Measurements from ENCODE around the gene KCNF1.

The KCNF1 gene

DNA sequence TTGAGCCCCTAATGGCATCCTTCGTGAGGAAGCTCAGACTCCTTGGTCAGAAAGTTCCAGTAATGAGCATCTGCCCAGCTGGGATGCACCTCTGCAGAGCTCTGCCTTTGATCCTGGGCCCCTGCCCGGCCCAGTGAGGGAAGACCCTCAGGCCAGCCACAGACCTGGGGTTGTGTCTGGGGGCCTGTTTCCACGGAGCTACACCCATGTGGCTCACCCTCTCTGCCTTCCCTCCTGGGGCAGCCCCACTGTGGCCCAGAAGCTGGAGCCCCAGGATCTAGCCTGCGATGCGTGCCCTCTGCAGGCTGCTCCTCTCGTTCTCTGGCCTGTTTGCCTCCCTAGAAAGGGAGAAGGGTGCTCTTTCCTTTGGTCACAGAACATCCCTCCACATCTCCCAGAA, 9.8 kb downstream of the KCNF1 start:
- DNase-seq: no peak

GRCh38 chr2:10922307-10923007, 10.7 kb downstream of the KCNF1 start:
- no peak for DNase-seq

- no peak for DNase-seq
Measured at GRCh38 chr2:10923008-10923375, 11.3 kb downstream of the KCNF1 start.

- no peak for DNase-seq
Measured at GRCh38 chr2:10923965-10924364, 12.2 kb downstream of the KCNF1 start.

GRCh38 chr2:10924441-10924840, 12.7 kb downstream of the KCNF1 start:
- no peak for DNase-seq

DNA sequence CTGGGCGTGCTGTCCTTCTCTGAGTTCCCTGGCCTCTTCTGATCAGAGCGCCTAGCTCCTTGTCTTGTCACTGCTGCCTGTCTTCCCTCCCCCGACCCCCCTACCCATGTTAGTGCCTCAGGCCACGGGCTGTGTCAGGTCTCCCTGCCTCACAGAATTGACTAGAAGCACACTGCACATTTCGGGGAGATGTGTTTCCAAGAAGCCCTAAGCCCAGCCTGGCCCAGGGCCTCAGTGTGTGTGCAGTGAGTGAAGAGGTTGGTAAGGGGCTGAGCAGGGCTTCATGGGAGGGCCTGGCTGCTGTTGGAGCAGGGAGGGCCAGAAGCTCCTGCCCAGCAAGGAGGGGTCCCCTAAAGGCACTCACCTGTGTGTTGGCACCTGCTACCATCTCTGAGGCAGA, 13.1 kb downstream of the KCNF1 start:
- DNase-seq: no peak

DNA sequence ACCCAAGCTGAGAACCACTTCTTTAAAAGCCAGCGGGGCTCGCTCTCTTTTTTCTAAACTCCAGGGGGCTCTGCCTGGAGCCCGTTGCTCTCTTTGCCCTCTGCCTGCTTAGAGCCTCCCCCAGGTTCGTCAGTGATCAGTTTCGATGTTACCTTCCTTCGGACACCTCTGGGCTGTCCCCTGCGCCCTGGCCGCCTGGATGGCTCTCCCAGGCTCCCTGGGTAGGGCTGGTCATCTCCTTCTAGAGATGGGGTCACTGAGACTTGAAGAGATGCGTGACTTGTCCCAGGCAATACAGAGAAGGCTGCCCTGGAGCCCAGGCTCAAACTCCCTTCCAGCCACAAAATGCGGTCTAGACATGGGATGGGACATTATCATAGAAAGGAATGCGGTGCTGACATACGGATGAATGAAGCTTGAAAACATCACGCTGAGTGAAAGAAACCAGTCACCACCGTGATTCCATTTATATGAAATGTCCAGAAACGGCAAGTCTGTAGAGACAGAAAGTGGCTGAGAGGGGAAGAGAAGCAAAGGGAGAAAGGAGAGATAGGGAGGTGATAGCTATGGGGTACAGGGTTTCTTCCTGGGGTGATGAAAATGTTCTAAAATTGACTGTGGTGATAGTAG, 14.6 kb downstream of the KCNF1 start:
- DNase-seq: no peak

- no peak for DNase-seq
Measured at GRCh38 chr2:10930721-10931516, 19.2 kb downstream of the KCNF1 start.

GRCh38 chr2:10931710-10932255, 20.0 kb downstream of the KCNF1 start:
- DNase-seq: no peak

- DNase-seq: no peak
Measured at GRCh38 chr2:10932345-10933151, 20.8 kb downstream of the KCNF1 start.

DNA sequence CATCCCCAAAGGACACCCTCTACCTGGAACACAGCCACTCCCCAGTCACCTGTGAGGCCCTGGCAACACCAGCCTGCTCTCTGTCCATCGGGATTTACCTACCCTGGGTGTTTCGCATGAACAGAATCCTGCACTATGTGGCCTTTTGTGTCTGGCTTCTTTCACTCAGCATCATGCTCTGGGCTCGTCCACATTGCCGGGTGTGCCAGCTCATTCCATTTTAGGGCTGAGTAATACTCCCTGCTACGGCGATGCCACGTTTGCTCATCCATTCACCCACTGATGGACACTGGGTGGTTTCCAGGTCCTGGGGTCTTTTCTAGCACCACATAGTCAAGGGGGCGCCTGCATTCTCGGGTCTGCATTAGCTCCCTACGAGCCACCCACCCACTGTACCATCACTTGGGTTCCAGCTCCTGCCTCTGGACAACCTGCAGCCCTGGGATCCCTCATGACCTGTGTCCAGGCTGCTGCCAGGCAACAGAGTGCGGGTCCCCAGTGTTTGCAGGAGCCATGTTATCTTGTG, 22.0 kb downstream of the KCNF1 start:
- DNase-seq: no peak

GRCh38 chr2:10934308-10934978, 22.7 kb downstream of the KCNF1 start:
- no peak for DNase-seq

GRCh38 chr2:10934979-10935350, 23.2 kb downstream of the KCNF1 start:
- DNase-seq: no peak

- no peak for DNase-seq
Measured at GRCh38 chr2:10935366-10935918, 23.7 kb downstream of the KCNF1 start.

- no peak for DNase-seq
Measured at GRCh38 chr2:10935953-10936942, 24.5 kb downstream of the KCNF1 start.

DNA sequence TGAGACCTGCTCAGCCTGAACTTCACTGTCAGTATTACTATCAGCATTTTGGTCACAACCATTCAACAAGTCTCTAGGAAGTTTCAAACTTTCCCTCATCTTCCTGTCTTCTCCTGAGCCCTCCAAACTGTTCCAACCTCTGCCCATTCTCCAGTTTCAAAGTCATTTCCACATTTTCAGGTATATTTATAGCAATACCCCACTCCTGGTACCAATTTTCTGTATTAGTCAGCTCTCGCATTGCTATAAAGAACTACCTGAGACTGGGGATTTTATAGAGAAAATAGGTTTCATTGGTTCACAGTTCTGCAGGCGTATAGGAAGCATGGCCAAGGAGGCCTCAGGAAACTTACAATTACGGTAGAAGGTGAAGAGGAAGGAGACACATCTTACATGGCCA, 27.3 kb downstream of the KCNF1 start:
- DNase-seq: no peak

DNA sequence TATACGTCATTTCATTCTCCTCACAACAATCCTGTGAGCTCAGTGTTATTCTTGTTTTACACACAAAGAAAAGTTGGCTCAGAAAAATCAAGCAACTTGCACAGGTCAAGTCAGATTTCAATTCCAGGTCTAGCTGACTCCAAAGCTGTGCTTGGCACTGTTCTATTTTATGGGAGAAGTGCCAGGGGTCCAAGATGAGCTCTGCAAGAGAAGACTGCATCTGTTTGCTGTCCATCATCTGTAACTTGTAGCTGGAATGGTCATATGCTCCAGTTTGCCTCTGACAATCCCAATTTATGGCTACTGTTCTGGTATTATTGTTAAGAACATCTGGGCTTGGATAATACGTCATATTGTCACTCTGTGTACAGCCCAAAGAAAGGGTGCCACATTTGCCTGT, 28.9 kb downstream of the KCNF1 start:
- no peak for DNase-seq

GRCh38 chr2:10941383-10941782, 29.6 kb downstream of the KCNF1 start:
- no peak for DNase-seq

GRCh38 chr2:10944799-10945198, 33.1 kb downstream of the KCNF1 start:
- DNase-seq: no peak

DNA sequence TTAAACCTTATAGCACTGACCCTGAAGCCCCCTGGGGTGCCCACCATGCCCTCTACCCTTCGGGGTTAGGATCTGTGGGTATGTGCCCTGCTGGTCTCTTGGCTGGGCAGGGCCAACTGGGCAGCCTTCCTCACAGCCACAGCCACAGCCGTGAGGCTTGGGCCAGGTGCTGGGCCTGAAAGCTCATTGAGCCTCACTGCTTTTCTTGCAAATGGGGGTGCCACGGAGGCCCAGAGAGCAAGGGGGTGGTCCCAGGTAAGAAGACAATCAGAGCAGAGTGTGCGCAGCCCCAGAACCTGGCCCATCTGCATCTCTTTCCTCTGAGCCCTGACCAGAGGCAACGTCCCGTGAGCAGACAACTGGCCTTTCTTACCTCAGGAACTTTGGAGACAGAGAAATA, 34.7 kb downstream of the KCNF1 start:
- no peak for DNase-seq
